NCI-H748 treated with DMSO at 0.1 percent for 48 hours (cell line): Measurements from ENCODE around the gene NRP2.

Source experiments
- DNase-seq: peaks from one replicate; lab custom pipeline; 2025; lab: John Stamatoyannopoulos, UW

NRP2 gene

GRCh38 chr2:205733082-205733481, 50.8 kb downstream of the NRP2 start:
- no peak for DNase-seq

DNA sequence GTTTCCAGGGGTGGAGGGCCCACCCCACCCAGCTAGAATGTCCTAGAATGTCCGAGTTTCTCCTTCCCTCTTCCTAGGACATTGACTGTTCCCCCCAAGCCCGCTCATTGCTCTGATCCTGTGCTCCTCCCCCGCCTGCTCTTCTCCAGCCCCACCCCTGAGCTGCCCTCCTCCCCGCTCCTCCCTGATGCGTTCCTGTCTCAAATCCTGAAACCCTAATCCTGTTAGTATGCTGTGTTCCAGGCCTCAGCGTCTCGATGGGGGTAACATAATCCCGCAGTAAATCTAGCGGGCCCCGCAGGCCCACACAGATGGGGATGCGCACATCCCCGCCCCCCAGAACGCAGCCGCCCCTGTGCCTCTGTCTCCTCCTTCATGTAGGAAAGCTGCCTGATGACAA, 51.3 kb downstream of the NRP2 start:
- DNase-seq, result no peak

- DNase-seq, result no peak
Observed at GRCh38 chr2:205734436-205735037, 52.2 kb downstream of the NRP2 start.

DNA sequence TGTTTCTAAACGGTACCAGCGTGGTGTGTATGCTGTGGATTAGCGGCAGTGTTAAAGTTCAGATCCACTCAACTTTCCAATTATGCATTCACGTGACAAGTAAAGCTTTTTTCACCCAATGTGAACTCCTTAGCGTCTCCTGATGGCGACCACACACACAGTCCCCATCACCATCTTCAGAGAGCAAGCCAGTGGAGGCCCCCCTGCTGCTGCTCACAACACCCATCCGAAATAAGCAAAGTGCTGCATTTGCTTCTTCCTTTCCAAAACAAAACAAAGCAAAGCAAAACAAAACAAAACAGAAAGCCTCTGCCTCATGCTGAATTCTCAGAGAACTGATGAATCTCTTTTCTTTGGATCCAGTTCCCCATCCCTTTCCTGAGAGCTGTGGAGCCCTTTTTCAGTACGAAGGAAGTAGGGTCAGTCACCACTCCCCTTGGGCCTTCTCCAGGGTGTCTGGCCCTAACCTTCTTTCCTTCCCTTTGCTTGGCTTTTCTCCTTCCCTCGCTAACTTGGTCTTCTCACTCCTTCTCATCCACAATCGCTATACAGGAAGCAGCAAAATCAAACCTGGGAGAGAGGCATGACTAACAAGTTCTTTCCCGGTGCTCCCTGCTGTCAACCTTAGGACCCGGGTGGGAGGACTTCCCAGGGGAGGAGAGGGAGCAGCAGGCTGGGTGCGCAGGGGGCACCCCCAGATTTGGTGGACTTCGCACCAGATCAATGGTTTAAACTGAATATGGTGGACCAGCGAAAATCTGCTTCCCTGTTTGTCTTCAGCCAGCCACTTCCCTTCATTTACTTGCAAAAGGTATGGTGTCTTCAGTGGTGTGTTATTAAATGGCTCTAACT, 56.0 kb downstream of the NRP2 start:
- DNase-seq, result no peak

DNA sequence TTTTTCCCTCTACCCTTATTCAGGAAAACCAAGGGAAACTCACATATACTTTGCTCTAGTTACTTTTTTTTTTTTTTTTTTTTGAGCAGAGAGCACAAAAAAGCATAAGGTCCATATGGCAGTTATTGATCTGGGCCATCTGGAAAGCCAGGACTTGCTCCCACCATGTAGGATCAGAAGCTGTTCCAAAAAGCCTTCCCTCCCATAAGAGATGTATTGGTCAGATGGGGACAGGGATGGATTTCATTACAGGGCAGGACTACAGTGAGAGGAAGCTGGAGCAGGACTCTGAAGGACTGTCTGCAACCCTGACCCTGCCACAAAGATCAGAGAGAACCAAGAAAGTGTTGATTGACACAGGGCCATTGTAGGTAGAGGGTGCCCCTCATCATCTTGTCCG, 57.3 kb downstream of the NRP2 start:
- no peak for DNase-seq

DNA sequence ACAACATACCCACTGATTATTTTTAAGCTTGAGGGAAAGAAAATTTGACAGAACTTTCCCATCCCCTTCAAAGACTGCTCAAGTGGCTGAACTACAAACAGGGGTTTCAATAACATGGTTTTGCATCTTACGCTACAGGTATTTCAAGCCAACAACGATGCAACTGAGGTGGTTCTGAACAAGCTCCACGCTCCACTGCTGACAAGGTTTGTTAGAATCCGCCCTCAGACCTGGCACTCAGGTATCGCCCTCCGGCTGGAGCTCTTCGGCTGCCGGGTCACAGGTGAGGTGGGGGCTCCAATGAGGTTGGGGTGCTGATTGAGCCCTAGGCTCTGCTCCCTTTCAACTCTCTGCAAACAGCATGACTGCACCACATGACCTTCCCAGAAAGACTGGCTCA, 58.1 kb downstream of the NRP2 start:
- no peak for DNase-seq

DNA sequence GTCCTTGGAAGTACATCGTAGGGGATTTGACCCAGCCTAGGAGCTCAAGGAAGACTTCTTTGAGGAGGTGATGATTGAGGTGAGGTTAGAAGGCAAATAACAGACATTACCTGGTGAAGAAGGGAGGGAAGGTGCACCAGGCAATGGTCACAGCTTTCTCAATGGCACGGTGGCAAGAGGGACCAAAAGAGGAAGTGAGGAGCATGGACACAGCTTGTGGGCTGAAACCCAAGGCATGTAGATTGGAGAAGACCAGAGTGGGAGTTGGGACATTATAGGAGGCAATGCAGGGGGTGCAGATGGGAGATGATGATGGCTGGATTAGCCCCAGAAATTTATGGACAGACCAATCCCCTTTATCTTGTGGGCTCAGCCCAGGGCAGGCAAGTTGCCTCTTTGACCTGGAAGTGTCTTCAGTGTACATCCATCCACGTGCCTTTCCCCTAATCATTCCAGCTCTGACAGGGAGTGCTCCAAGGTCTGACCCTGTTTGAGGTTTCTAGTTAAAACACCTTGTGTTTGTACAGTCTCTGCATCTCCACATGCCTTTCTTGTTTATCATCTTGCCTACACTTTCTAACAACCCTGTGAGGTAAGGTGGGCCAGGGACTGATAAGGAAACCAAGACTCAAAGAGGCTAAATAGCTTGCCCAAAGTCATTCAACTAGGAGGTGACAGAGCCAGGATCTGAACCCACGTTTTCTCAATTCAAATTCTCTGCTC, 59.1 kb downstream of the NRP2 start:
- no peak for DNase-seq

DNA sequence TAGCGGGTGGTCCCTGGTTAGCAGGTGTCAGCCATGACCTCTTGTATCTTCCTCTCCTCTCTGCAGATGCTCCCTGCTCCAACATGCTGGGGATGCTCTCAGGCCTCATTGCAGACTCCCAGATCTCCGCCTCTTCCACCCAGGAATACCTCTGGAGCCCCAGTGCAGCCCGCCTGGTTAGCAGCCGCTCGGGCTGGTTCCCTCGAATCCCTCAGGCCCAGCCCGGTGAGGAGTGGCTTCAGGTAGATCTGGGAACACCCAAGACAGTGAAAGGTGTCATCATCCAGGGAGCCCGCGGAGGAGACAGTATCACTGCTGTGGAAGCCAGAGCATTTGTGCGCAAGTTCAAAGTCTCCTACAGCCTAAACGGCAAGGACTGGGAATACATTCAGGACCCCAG, 60.8 kb downstream of the NRP2 start:
- DNase-seq, result no peak

- DNase-seq, result no peak
Observed at GRCh38 chr2:205744074-205744591, 61.8 kb downstream of the NRP2 start.

DNA sequence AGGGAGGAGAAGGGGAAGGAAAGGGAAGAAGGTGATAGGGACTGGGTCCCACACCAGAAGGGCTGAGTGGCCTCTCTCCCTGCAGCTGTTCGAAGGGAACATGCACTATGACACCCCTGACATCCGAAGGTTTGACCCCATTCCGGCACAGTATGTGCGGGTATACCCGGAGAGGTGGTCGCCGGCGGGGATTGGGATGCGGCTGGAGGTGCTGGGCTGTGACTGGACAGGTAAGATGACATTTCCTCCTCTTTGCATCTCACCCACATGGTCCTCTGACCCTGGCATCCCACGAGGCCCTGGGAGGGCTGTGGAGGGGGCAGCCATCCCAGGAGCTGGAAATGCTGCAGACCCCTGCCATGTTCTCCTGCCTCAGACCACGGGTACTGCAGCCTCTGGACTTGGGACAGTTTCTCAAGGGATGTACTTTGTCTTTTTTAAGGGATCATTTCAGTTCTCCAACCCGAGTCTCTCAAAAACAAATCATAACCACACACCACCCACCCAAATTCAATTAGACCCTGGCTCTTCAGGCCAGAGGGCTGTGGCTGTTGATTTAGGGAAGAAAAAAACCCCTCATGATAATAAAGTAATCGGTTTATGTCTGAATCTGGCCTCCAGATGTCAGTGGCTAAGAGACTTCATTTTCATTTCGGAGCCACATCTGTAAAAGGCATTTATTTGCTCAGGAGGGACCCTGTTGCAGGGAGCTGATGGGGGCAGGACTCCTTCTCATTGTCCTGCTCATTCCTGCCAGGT, 63.5 kb downstream of the NRP2 start:
- no peak for DNase-seq

DNA sequence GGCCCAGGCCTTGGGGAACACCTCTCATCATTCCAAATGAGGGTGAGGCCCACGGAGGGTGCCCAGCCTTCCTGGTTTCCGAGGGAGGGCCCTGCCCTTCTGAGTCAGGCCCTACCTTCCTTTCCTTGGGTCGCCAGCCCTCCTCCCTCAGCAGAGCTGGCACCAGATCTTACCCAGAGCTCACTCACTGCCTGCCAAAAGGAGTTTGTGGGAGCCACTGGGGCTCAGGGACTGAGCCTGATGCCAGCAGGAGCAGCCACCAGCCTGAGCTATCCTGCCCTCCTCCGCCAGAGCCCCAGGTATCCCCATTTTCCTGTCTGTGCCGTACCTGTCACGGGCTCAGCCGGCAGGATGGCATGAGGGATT, 64.1 kb downstream of the NRP2 start:
- DNase-seq, result no peak

- DNase-seq, result peak; percentile 71
Observed at GRCh38 chr2:205747829-205748386, 65.6 kb downstream of the NRP2 start.

DNA sequence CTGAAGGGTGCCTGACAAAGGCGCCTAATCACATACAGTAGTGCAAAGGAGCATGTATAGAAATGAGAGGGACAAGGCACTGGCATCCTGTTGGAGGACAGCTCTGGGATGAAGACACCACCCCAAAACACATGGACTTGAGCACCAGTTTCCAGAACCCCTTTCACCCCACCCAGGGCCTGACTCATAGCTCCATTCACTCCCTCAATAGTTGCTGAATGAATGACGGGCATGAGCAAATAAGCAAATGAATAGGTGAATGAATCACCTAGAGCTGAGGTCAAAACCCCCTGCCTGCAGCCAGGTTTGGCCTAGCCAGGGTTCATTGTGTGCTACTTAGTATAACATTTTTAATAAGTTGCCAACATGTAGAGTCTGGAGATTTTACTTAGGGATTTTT, 66.3 kb downstream of the NRP2 start:
- peak; percentile 65 for DNase-seq

GRCh38 chr2:205749078-205749477, 66.8 kb downstream of the NRP2 start:
- DNase-seq, result no peak

GRCh38 chr2:205750797-205751196, 68.5 kb downstream of the NRP2 start:
- no peak for DNase-seq

GRCh38 chr2:205751569-205752031, 69.3 kb downstream of the NRP2 start:
- no peak for DNase-seq

- no peak for DNase-seq
Observed at GRCh38 chr2:205752296-205752820, 70.1 kb downstream of the NRP2 start.

DNA sequence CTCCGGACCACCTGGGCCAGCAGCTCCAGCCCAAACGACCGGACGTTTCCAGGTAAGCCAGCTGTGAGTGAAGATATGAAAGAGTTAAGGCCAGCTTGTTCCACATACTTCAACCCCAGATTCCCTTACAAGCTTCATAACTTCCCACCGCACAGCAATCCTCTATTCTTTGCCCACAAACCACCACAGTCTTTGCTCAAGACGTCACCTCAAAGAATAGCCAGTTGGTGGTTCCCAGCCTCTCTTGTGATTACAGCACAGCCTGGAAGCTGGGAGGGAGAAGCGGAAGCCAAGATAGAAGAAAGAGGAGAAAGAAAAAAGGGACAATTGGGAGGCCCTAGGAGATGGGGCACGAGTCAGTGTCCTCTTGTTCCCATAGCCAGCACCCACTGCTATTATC, 70.6 kb downstream of the NRP2 start:
- DNase-seq, result no peak

DNA sequence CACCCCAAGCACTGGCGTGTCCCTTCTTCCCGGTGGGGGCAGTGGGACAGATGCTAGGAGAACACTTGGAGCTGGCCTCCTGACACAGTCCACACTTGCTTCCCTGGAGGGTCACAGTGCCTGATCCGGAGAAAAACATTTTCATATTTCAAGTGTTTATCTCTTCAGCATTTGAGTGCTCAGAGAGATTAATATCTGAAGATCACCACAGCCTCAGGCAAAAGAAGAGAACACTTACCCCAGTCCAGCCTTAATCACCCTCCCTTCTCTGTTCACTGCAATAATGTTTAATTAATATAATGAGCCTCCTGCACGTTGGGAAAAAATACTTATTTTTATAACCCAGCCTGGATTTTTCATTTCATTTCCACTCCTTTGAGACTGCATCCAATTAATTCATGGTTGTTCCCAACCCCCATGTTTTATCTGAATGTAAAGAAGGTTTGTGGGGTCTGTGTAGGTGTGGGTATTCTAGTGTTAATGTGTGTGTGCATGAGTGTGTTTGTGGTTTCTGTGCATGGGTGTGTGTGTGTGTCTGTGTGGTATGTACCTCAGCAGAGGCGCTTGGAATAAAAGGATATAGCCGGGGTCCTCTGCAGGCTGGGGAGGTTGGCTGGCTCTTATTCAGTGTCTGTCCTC, 72.1 kb downstream of the NRP2 start:
- no peak for DNase-seq

- DNase-seq, result no peak
Observed at GRCh38 chr2:205754924-205755321, 72.6 kb downstream of the NRP2 start.

DNA sequence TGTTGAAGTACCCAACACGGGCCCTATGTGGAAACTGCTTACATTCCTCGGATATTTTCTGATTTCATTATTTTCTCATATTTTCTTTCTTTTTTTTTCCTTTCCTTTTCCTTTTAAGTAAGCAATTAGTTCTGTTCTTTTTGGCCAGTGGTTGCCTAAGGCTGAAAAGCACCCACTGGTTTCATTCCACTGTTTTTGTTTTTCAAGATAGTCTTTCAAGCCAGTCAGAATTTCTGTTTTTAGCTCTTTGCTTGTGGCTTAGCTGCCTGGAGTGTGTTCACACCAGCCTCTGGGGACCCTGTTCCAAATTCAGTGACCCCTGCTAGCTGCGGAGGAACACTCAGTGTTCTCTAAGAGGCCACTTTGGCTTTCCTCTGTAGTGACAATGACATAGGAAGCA, 73.6 kb downstream of the NRP2 start:
- no peak for DNase-seq
